Mesenchymal stem cell (in vitro differentiated cells and primary cell): ENCODE data around the gene FANCD2.

ENCODE experiments used
- DNase-seq: peaks from one replicate; pipeline ENCODE4 v3.0.0-alpha.2; 2013
- H2AFZ ChIP-seq: one replicate; pipeline ENCODE4 v1.6.1; 2013; ENCODE audit warnings: low read depth, mild to moderate bottlenecking, control low read depth, inconsistent platforms, low read length, moderate library complexity
- H2AK5ac ChIP-seq: 2 replicates; pipeline ENCODE4 v1.6.1; 2013; ENCODE audit warnings: low read length, moderate library complexity, mild to moderate bottlenecking, inconsistent platforms; ENCODE audit not compliant: severe bottlenecking
- H2BK120ac ChIP-seq: one replicate; pipeline ENCODE4 v1.6.1; 2013; ENCODE audit warnings: low read depth, mild to moderate bottlenecking, inconsistent platforms, low read length, moderate library complexity
- H2BK12ac ChIP-seq, 2 experiments: one replicate each; pipeline ENCODE4 v1.6.1; 2013; ENCODE audit warnings: inconsistent platforms in 2 of 2, low read length in 2 of 2, mild to moderate bottlenecking in 2 of 2, moderate library complexity in 2 of 2, control low read depth in 1 of 2
- H2BK15ac ChIP-seq: one replicate; pipeline ENCODE4 v1.6.1; 2013; ENCODE audit warnings: mild to moderate bottlenecking, low read depth, inconsistent platforms; ENCODE audit not compliant: poor library complexity, severe bottlenecking
- H2BK5ac ChIP-seq: 2 replicates; pipeline ENCODE4 v1.6.1; 2013; ENCODE audit warnings: low read depth, mild to moderate bottlenecking, low read length, control low read depth, inconsistent platforms; ENCODE audit not compliant: poor library complexity, severe bottlenecking
- H3K14ac ChIP-seq, 2 experiments: one replicate each; pipeline ENCODE4 v1.6.1; 2013; ENCODE audit warnings: inconsistent platforms in 2 of 2, low read length in 2 of 2, control low read depth in 1 of 2, mild to moderate bottlenecking in 1 of 2, moderate library complexity in 1 of 2
- H3K18ac ChIP-seq, 2 experiments: one replicate each; pipeline ENCODE4 v1.6.1; 2013; ENCODE audit warnings: inconsistent platforms in 2 of 2, low read length in 2 of 2, control low read depth in 1 of 2, low read depth in 1 of 2, mild to moderate bottlenecking in 1 of 2
- H3K23ac ChIP-seq, 2 experiments: one replicate each; pipeline ENCODE4 v1.6.1; 2013; ENCODE audit warnings: inconsistent platforms in 2 of 2, low read length in 2 of 2, mild to moderate bottlenecking in 2 of 2, moderate library complexity in 2 of 2, control low read depth in 1 of 2
- H3K27ac ChIP-seq: 2 replicates; pipeline ENCODE4 v1.5.1; 2013; ENCODE audit warnings: mild to moderate bottlenecking, moderate library complexity, low read length, control low read depth, inconsistent platforms; ENCODE audit not compliant: poor library complexity, severe bottlenecking
- H3K27me3 ChIP-seq, 2 experiments: 2 replicates each; pipeline versions ENCODE4 v1.6.1 to v1.7.0; 2013; ENCODE audit warnings: low read length in 2 of 2, mild to moderate bottlenecking in 2 of 2, moderate library complexity in 2 of 2, control low read depth in 1 of 2, inconsistent platforms in 1 of 2; ENCODE audit not compliant: control insufficient read depth in 1 of 2, insufficient read depth in 1 of 2
- H3K36me3 ChIP-seq, 2 experiments: 2 replicates each; pipeline versions ENCODE4 v1.6.1 to v1.7.0; 2013; ENCODE audit warnings: low read length in 2 of 2, control low read depth in 1 of 2, inconsistent platforms in 1 of 2, low read depth in 1 of 2, mild to moderate bottlenecking in 1 of 2; ENCODE audit not compliant: insufficient read depth in 2 of 2, control insufficient read depth in 1 of 2
- H3K4ac ChIP-seq, 2 experiments: one replicate each; pipeline ENCODE4 v1.6.1; 2013; ENCODE audit warnings: inconsistent platforms in 2 of 2, low read length in 2 of 2, mild to moderate bottlenecking in 2 of 2, moderate library complexity in 2 of 2, control low read depth in 1 of 2, low read depth in 1 of 2
- H3K4me1 ChIP-seq: 2 replicates; pipeline ENCODE4 v1.6.1; 2013; ENCODE audit warnings: low read depth, low read length, control low read depth; ENCODE audit not compliant: control insufficient read depth, insufficient read depth
- H3K4me2 ChIP-seq: 2 replicates; pipeline ENCODE4 v1.6.1; 2013; ENCODE audit warnings: low read length, mild to moderate bottlenecking, inconsistent platforms; ENCODE audit not compliant: poor library complexity, severe bottlenecking
- H3K4me3 ChIP-seq, 2 experiments: 2 replicates each; pipeline versions ENCODE4 v1.5.1 to v1.7.0; 2013; ENCODE audit warnings: low read length in 2 of 2, mild to moderate bottlenecking in 2 of 2, control low read depth in 1 of 2, low read depth in 1 of 2; ENCODE audit not compliant: insufficient read depth in 1 of 2
- H3K79me1 ChIP-seq: replicated peaks from 2 replicates; pipeline ENCODE4 v1.6.1; 2013; ENCODE audit warnings: mild to moderate bottlenecking, control low read depth, low read length, inconsistent platforms; ENCODE audit not compliant: poor library complexity, severe bottlenecking
- H3K9ac ChIP-seq: 2 replicates; pipeline ENCODE4 v1.7.0; 2013; ENCODE audit warnings: mild to moderate bottlenecking, low read length, moderate library complexity
- H3K9me3 ChIP-seq: 2 replicates; pipeline ENCODE4 v1.7.0; 2013; ENCODE audit warnings: mild to moderate bottlenecking, low read length; ENCODE audit not compliant: control insufficient read depth
- H4K8ac ChIP-seq: one replicate; pipeline ENCODE4 v1.6.1; 2013; ENCODE audit warnings: inconsistent platforms, mild to moderate bottlenecking, low read length, moderate library complexity
- H4K91ac ChIP-seq: one replicate; pipeline ENCODE4 v1.6.1; 2013; ENCODE audit warnings: mild to moderate bottlenecking, low read length, inconsistent platforms
- WGBS: methylation state at CpG from one replicate; pipeline ENCODE4 v1.1.7; 2013; ENCODE audit warnings: mixed read lengths; 5-methylcytosine and 5-hydroxymethylcytosine counted together

FANCD2 gene

DNA sequence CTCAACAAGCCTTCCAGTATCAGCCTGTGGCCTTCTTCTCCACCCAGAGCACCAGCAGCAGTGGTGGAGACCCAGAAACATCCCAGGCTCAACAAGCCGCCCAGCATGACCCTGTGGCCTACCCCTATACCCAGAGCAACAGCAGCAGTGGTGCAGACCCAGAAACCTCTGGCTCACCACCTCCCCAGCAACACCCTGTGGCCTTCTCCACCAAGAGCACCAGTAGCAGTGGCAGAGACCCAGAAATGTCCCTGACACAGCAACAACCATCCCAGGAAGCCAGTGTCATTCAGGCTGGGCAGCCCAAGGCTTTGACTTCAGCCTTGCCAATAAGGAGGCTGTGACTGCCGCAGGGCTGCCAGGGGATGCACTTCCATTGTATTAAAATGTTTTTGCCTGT is 23.3 kb upstream of the FANCD2 start:
- Histone ChIP-seq H3K27me3 (no peaks in the 10 kb centered on the region), H3K36me3 (peaks cover 23 to 32% of the 10 kb centered on the region in 2 experiments), H3K9ac (no peak overlapping the region), H3K27ac (no peak overlapping the region), H3K23ac (no peak overlapping the region), H3K4me3 (no peak overlapping the region), H3K9me3 (no peaks in the 10 kb centered on the region), H2AFZ (no peak overlapping the region), H3K4ac (no peak overlapping the region), H4K8ac (no peak overlapping the region), H4K91ac (no peak overlapping the region), H3K18ac (no peak overlapping the region), H3K14ac (no peak overlapping the region), H2BK5ac (no peak overlapping the region), H3K79me1 (peaks cover 23% of the 10 kb centered on the region), H3K4me2 (no peak overlapping the region), H2BK15ac (no peak overlapping the region), H2BK120ac (no peak overlapping the region), H2BK12ac (no peak overlapping the region), H3K4me1 (peaks cover 2% of the 10 kb centered on the region), H2AK5ac (no peak overlapping the region)
- 89% methylated on average over 2 of the region's 2 CpGs for WGBS
- DNase-seq = no peak

DNA sequence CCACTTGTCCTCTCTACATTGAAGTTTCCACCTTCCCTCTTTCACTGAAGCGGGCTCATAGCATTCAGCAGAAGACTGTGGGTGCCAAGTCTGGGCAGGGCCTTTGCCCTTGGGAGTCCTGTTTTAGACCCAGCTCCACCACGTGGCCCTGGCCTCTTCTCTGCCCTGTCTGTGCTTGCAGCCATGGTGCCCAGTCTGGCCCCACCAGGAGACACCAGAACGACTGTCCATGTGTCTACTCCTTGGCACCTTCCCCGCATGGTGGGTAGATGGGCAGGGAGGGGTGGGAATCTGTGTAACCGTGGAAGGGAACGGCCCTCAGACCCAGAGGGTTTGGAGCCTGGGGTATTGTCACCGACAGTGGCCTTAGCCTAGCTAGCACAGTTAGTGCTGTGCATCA is 21.7 kb upstream of the FANCD2 start:
- WGBS = over 99% methylated on average over 7 of the region's 7 CpGs
- no peak for DNase-seq
- Histone ChIP-seq H3K27ac (no peak overlapping the region), H3K4me2 (no peak overlapping the region), H3K79me1 (peaks cover 23% of the 10 kb centered on the region), H2AFZ (no peak overlapping the region), H3K14ac (no peak overlapping the region), H3K36me3 (peaks cover 22 to 23% of the 10 kb centered on the region in 2 experiments), H3K4ac (no peak overlapping the region), H2BK12ac (no peak overlapping the region), H4K91ac (no peak overlapping the region), H2BK5ac (no peak overlapping the region), H3K4me1 (peaks cover 10% of the 10 kb centered on the region), H2AK5ac (no peak overlapping the region), H3K27me3 (no peaks in the 10 kb centered on the region), H3K23ac (no peak overlapping the region), H3K9ac (no peak overlapping the region), H4K8ac (no peak overlapping the region), H3K18ac (no peak overlapping the region), H2BK120ac (no peak overlapping the region), H3K4me3 (no peak overlapping the region), H3K9me3 (no peaks in the 10 kb centered on the region), H2BK15ac (no peak overlapping the region)

- Histone ChIP-seq H4K8ac (no peak overlapping the region), H3K36me3 (peaks cover 22 to 23% of the 10 kb centered on the region in 2 experiments), H2BK15ac (no peak overlapping the region), H3K4me3 (no peak overlapping the region), H3K4me2 (no peak overlapping the region), H3K4ac (no peak overlapping the region), H3K23ac (no peak overlapping the region), H3K79me1 (peaks cover 25% of the 10 kb centered on the region), H2BK5ac (no peak overlapping the region), H2BK120ac (no peak overlapping the region), H3K9ac (no peak overlapping the region), H3K9me3 (no peaks in the 10 kb centered on the region), H4K91ac (no peak overlapping the region), H3K18ac (no peak overlapping the region), H2BK12ac (no peak overlapping the region), H2AFZ (no peak overlapping the region), H2AK5ac (no peak overlapping the region), H3K14ac (no peak overlapping the region), H3K27ac (no peak overlapping the region), H3K4me1 (peaks cover 12% of the 10 kb centered on the region), H3K27me3 (no peaks in the 10 kb centered on the region)
- 98% methylated on average over 5 of the region's 5 CpGs for WGBS
- DNase-seq = no peak
Measured at GRCh38 chr3:10004960-10005564, 21.2 kb upstream of the FANCD2 start.

DNA sequence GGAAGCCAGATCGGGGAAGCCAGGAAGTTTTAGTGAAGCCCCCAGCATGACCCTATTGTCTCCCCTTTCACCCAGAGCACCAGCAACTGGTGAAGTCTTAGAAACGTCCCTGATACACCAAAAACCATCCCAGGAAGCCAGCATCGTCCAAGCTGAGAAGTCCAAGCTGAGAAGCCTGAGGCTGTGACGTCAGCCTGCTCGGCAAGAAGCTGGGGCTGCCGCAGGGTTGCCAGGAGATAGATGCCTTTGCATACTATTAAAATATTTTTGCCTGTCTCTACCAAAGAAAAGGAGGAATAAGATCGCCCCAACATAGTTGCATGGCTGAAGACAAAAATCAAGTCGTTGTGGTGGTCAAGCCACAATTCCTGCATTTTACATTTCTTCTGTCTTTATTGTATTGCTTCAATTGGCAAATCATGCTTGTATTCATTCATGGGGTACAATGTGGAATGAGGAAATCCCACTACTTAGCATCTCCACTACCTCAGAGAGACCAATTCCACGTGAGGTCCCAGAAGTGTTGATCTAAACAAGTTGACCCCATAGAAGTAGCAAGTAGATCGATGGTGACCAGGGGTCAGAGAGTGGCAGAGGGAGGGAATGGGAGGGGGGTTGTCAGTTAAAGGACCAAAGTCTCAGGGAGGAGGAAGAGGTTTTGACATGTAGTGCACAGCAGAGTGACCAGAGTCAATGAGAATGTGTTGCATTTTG is 20.0 kb upstream of the FANCD2 start:
- WGBS = 89% methylated on average over 10 of the region's 10 CpGs
- Histone ChIP-seq H3K18ac (no peak overlapping the region), H3K23ac (no peak overlapping the region), H4K8ac (no peak overlapping the region), H4K91ac (no peak overlapping the region), H3K4ac (no peak overlapping the region), H2BK15ac (no peak overlapping the region), H3K36me3 (peaks cover 16 to 23% of the 10 kb centered on the region in 2 experiments), H3K4me2 (no peak overlapping the region), H3K9ac (no peak overlapping the region), H2BK12ac (no peak overlapping the region), H3K4me1 (peaks cover 19% of the 10 kb centered on the region), H3K79me1 (peaks cover 29% of the 10 kb centered on the region), H2AK5ac (no peak overlapping the region), H2AFZ (no peak overlapping the region), H3K4me3 (no peak overlapping the region), H2BK5ac (no peak overlapping the region), H2BK120ac (no peak overlapping the region), H3K14ac (no peak overlapping the region), H3K27ac (no peak overlapping the region), H3K27me3 (no peaks in the 10 kb centered on the region), H3K9me3 (no peaks in the 10 kb centered on the region)
- no peak for DNase-seq
